Epidermal melanocyte (primary cell): ENCODE results near the gene AKR1B15.
A peak's percentile ranks its signal among the peaks of the same experiment; 100 is the strongest.
"Not testable (repeated sequence)": the region's sequence is repeated elsewhere in the genome, so short reads cannot be mapped to it uniquely, and the experiment has no call there.

ENCODE experiments used
- DNase-seq: peaks from one replicate; pipeline ENCODE4 v3.0.0; 2011; ENCODE audit warnings: low spot score; ENCODE audit not compliant: insufficient read length

AKR1B15 gene

GRCh38 chr7:134548877-134549276 is at the start of gene AKR1B15:
Gene AKR1B15, plus strand, starts transcription at chr7:134549110. Its CDS starts 15,510 bp downstream, at chr7:134564620.
- no peak for DNase-seq

GRCh38 chr7:134500406-134500805 is 48.5 kb upstream of the AKR1B15 start:
- DNase-seq: no peak

- no peak for DNase-seq
These were observed 47.9 kb upstream of the AKR1B15 start for GRCh38 chr7:134500982-134501381.

DNA sequence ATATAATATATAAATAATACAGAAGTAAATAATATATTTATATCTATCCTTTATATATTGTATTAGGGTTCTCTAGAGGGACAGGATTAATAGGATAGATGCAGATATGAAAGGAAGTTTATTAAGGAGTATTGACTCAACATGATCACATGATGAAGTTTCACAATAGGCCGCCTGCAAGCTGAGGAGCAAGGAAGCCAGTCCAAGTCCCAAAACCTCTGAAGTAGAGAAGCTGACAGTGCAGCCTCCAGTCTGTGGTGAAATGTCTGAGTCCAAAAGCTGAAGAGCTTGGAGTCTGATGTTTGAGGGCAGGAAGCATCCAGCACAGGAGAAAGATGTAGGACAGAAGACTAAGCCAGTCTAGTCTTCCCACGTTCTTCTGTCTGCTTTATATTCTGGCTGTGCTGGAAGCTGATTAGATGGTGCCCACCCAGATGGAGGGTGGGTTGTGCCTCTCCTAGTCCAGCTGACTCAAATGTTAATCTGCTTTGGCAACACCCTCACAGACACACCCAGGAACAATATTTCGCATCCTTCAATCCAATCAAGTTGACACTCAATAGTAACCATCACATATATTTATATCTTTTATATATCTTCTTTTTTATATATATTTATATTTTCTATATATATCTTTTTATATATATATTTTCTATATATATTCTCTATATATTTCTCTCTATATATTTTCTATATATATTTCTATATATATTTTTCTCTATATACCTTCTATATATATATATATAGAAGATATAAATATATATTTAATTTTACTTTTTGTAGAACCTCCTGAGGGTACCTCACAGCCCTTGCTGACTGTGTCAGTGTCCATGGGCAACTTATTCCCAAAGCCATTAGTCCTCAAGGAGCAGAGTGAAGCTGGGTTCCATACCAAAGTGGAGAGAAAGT is 46.2 kb upstream of the AKR1B15 start:
- no peak for DNase-seq

- no peak for DNase-seq
These were observed 44.2 kb upstream of the AKR1B15 start for GRCh38 chr7:134504660-134505164.

DNA sequence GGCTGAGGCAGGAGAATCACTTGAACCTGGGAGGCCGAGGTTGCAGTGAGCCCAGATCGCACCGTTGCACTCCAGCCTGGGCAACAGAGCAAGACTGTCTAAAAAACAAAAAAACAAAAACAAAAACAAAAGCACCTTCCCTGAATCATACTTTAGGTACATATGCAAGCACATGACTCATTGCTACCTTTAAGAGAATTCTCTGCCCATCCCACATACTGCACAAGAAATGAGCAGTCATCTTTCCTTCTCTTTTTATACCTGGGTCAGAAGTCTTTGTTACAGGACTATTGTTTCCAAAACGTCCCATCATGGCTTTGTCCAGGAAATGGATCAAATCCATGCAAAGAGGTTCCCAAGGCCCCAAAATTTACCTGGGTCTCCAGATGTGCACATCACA is 43.1 kb upstream of the AKR1B15 start:
- DNase-seq: no peak

DNA sequence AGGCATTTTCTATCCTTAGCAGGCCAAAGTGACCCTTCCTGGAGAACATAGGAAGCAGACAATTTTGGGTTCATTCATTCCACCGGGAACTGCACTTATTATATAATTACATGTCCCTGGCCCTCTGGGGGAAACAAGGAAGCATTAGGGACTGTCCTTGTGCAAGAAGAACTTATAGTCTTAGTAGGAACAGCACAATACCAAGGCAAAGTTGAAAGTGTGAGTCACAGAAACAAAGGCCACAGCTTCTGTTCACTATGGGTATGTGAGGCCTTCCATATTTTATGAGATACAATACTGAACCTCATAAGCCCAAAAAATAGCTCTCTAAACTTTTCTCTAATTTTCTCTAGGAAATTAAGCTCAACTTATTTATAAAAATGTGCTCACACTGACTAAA is 39.9 kb upstream of the AKR1B15 start:
- no peak for DNase-seq

- DNase-seq: no peak
These were observed 38.3 kb upstream of the AKR1B15 start for GRCh38 chr7:134510646-134511045.

GRCh38 chr7:134512271-134512670 is 36.6 kb upstream of the AKR1B15 start:
- DNase-seq: no peak

DNA sequence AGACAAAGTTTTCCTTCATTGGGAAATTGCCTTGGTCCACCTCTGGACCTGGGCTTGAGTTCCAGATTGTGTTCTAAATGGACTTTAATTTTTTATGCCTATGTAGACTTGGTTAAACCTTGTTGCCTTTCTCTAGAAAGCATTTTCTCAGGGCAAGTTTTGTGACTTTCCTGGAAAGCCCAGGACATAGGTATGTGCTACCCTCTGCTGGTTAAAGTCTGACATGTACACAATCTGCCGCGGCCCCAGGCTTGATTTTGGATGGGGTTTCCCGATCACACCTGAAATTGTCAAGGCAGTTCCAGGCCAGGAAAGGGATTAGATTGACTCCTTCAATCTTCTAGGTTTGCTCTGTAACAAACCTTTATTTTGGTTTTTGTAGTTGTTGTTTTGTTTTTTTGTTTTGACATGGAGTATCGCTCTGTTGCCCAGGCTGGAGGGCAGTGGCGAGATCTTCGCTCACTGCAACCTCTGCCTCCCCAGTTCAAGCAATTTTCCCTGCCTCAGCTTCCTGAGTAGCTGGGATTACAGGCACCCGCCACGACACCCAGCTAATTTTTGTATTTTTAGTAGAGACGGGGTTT is 35.6 kb upstream of the AKR1B15 start:
- DNase-seq: peak; percentile 33

DNA sequence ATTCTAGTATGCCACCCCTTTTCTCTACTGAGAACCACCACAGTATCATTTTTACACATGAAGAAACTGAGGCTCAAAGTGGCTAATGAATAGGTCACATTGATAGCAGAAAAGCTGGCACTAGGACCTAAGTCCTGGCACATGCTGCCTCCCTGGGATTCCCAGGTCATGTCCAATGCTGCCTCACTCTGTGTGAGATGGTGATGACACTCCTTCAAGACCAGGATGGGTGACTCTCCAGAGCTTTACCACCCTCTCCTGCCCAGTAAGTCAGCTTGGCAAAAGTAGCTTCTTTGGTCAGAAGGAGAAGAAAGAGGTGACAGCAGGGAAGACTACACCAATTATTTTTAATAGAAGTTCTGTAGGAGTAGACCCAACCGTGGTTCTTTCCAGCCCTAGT is 34.8 kb upstream of the AKR1B15 start:
- DNase-seq: no peak

- DNase-seq: peak; percentile 78
These were observed 34.2 kb upstream of the AKR1B15 start for GRCh38 chr7:134514663-134515062.

DNA sequence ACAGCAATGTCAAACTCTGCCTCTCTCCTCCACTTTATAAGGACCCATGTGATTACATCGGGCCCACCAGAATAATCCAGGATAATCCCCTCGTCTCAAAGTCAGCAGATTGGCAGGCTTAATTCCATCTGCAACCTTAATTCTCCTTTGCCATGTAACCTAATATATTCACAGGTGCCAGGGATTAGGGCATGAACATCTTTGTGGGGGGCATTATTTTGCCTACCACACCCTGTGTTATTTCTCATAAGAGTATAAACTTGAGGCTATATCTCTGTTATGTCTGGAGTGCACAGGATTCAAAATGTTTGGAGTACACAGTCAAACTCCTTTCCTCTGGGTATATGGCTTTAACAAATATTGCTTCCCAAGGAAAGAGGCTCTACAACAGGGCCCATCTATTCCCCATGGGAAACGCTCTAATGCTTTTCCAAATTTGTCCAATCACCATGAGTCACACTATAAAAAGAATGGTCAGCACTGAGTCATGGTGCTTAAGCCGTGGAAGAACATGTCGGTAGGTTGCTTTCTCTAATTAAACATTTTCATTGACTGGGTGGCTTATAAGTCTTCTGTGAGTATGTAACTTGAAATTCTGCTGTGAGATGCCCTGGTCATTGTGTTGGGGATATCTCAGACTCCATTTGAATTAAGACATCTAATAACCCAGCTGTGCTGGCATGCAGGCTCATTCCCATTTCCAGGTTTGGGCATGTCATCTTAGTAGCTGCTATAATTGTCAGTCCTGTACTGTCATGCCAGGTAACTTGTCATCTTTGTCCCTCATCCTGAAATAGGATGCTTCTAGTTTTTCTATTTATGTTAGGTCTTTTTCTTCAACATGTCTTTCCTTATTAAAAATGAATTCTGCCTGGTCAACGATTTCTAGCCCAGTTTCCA is 33.1 kb upstream of the AKR1B15 start:
- no peak for DNase-seq

GRCh38 chr7:134520130-134520529 is 28.8 kb upstream of the AKR1B15 start:
- DNase-seq: no peak

- no peak for DNase-seq
These were observed 26.3 kb upstream of the AKR1B15 start for GRCh38 chr7:134522601-134523000.

DNA sequence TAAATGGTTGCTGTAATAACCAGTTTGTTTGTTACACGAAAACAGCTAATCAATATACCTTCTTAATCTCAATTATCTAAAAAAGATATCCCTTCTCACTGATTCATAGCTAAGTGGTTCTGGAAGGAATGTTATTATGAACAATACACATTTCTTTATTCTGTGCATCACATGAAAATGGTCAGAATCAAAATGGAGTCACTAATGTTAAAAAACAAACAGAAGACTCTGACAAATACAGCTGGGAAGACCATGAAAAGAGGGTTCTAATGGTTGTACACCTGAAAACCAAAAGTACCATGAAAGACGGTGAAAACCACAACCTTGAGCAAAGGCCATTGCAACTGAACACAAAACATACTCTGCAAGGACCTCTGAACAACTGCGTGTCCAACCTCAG is 23.5 kb upstream of the AKR1B15 start:
- not testable (repeated sequence) for DNase-seq

- not testable (repeated sequence) for DNase-seq
These were observed 22.2 kb upstream of the AKR1B15 start for GRCh38 chr7:134526552-134527248.

- DNase-seq: peak; percentile 31
These were observed 20.9 kb upstream of the AKR1B15 start for GRCh38 chr7:134527979-134528371.

GRCh38 chr7:134528749-134529148 is 20.2 kb upstream of the AKR1B15 start:
- DNase-seq: no peak

GRCh38 chr7:134530460-134530859 is 18.4 kb upstream of the AKR1B15 start:
- DNase-seq: no peak
